Endothelial cell of umbilical vein (primary cell): ENCODE measurements around the gene NUP62. TPM values are rescaled to one million over a fixed set of nuclear protein-coding genes. Genes with fewer than 3 reads are reported as not detected.
"Not testable (repeated sequence)": the region's sequence is repeated elsewhere in the genome, so short reads cannot be mapped to it uniquely, and the experiment has no call there.

Experiments
- BruUV-seq: library from RNA; stranded (reverse); fragments of 400-500 nt; replicated peaks from 2 replicates; lab custom pipeline; 2021; lab: Mats Ljungman, UMichigan
- CTCF ChIA-PET: fragments of 300-600, 350-600 bp; sonication (Branson Sonifier 250); formaldehyde crosslinking; loops from one replicate; lab custom pipeline; 2021; ENCODE audit warnings: antibody characterized with exemption, inconsistent platforms; lab: Charles Lee
- POLR2A ChIA-PET: fragments of 300-600, 350-600 bp; sonication (Branson Sonifier 250); formaldehyde crosslinking; loops from one replicate; lab custom pipeline; 2021; ENCODE audit warnings: antibody characterized with exemption, inconsistent platforms; lab: Charles Lee
- DNase-seq: peaks from one replicate; pipeline ENCODE4 v3.0.0-alpha.2; 2011; ENCODE audit warnings: low read depth, low spot score
- FAIRE-seq: peaks from 2 replicates; lab custom pipeline; 2011; peaks lifted over from hg19 to GRCh38; lab: Jason Lieb, UNC
- H2AFZ ChIP-seq: 2 replicates; pipeline ENCODE4 v1.6.0; 2012; ENCODE audit warnings: low read depth, low read length, control low read depth, inconsistent platforms
- H3K27ac ChIP-seq: 2 replicates; pipeline ENCODE4 v1.5.1; 2011; ENCODE audit warnings: low read depth, mild to moderate bottlenecking, control low read depth, low read length, moderate library complexity; ENCODE audit not compliant: insufficient read depth
- H3K27me3 ChIP-seq, 2 experiments: 2 replicates each; pipeline versions ENCODE4 v1.6.0 to v1.6.1; 2011; ENCODE audit warnings: low read length in 2 of 2, mixed read lengths in 1 of 2; ENCODE audit not compliant: control insufficient read depth in 2 of 2, insufficient read depth in 2 of 2
- H3K36me3 ChIP-seq, 2 experiments: 2 replicates in 1 of 2; 3 replicates in 1 of 2; pipeline ENCODE4 v1.5.1; 2011; ENCODE audit warnings: low read length in 2 of 2, mild to moderate bottlenecking in 1 of 2, moderate library complexity in 1 of 2; ENCODE audit not compliant: control insufficient read depth in 2 of 2, insufficient read depth in 2 of 2; ENCODE audit errors: extremely low read depth in 1 of 2
- H3K4me1 ChIP-seq: 3 replicates; pipeline ENCODE4 v1.5.1; 2011; ENCODE audit warnings: mild to moderate bottlenecking, low read length; ENCODE audit not compliant: control insufficient read depth, insufficient read depth; ENCODE audit errors: extremely low read depth
- H3K4me2 ChIP-seq: 2 replicates; pipeline ENCODE4 v1.6.1; 2011; ENCODE audit warnings: low read length, control low read depth, mixed read lengths; ENCODE audit not compliant: insufficient read depth
- H3K4me3 ChIP-seq, 3 experiments: fragments of 200-600 bp in 1 of 3; sonication (generic), shearing (Covaris generic) in 1 of 3; replicated peaks in 1 of 3; 2 replicates each; pipeline ENCODE4 v1.5.1; 2011 to 2016; ENCODE audit warnings: control low read depth in 3 of 3, low read length in 3 of 3, mild to moderate bottlenecking in 2 of 3, inconsistent platforms in 1 of 3, low read depth in 1 of 3, moderate library complexity in 1 of 3; ENCODE audit not compliant: insufficient read depth in 1 of 3
- H3K79me2 ChIP-seq: 2 replicates; pipeline ENCODE4 v1.6.0; 2012; ENCODE audit warnings: low read length, inconsistent platforms; ENCODE audit not compliant: control insufficient read depth, insufficient read depth
- H3K9ac ChIP-seq: replicated peaks from 2 replicates; pipeline ENCODE3; 2011; ENCODE audit warnings: low read length, control low read depth; ENCODE audit not compliant: insufficient read depth; ENCODE audit errors: extremely low read depth
- H3K9me1 ChIP-seq: replicated peaks from 3 replicates; pipeline ENCODE4 v1.6.0; 2011; ENCODE audit warnings: mild to moderate bottlenecking, low read length; ENCODE audit not compliant: control insufficient read depth, insufficient read depth; ENCODE audit errors: extremely low read depth
- H3K9me3 ChIP-seq: replicated peaks from 2 replicates; pipeline ENCODE4 v1.5.1; 2012; ENCODE audit warnings: low read length, inconsistent platforms; ENCODE audit not compliant: control insufficient read depth, insufficient read depth
- H4K20me1 ChIP-seq: replicated peaks from 2 replicates; pipeline ENCODE3; 2011; ENCODE audit warnings: mild to moderate bottlenecking, low read length; ENCODE audit not compliant: control insufficient read depth, insufficient read depth; ENCODE audit errors: extremely low read depth
- dilution Hi-C: fragments of 300-500 bp; cut with MboI; formaldehyde crosslinking; loops from one replicate; pipeline ENCODE4 v1.15.0; 2019; ENCODE audit warnings: low sequenced_read_pairs; ENCODE audit not compliant: extremely low pct_ligation_motif_present
- intact Hi-C: fragments of 100-400 bp; cut with micrococcal nuclease; formaldehyde crosslinking; loops from one replicate; pipeline ENCODE4 v1.10.0; 2022
- polyA plus RNA-seq, 4 experiments: library from polyadenylated mRNA; depleted of rRNA in 3 of 4; stranded (reverse) in 3 of 4; unstranded in 1 of 4; fragments of >200 nt; gene quantifications; 2 replicates each; pipeline versions ENCODE4 v1.2.1 to v1.2.3, GENCODE V29; 2011 to 2012; ENCODE audit warnings: missing spikeins in 1 of 4
- total RNA-seq: library from RNA; stranded (reverse); gene quantifications from 2 replicates; pipeline ENCODE4 v1.2.3, GENCODE V29; 2021

The NUP62 gene
- total and polyA plus RNA-seq, 2 donors (not counting 3 experiments of a cell fraction or from before 2014, with no cell fraction given), result 32.0 to 93.7 TPM

DNA sequence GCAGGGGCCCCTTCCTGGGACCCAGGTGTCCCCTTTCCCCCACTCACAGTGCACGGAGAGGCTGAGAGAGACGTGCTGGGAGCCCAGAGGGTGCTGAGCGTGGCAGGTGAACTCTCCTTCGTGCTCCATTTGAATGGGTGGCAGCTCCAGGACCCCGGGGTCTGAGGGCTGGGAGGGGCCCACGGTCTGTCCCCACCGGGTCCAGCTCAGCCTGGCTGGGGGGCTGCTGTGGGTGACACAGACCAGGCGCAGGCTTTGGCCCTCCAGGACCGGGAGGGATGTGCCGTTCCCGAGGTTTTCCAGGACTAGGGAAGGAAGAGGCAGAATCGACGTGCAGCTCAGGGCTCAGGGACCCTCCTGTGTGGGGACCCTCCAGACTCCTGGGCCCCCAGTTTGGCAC, 29.3 kb upstream of the NUP62 start:
- POLR2A ChIA-PET, BruUV-seq, intact Hi-C loops: not testable (repeated sequence)

DNA sequence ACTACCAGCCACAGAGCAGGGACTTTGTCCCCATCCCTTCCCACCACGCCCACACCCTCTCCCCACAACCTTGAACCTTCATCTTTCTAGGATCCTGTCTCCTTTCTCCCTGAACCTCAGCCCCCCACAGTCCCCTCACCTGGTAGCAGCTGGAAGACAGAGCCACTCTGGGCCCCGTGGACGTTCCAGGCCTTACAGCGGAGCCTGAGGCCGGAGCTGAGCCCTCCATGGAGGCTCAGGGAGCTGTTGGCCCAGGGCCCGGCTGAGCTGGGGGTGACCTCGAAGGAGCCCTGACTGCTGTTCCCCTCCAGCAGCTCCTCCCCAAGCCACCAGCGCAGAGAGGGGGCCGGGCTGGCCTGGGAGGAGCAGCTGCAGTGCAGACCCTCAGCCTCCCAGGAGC, 28.8 kb upstream of the NUP62 start:
- FAIRE-seq, H3K4me3 ChIP-seq, H4K20me1 ChIP-seq, H3K4me2 ChIP-seq, H3K79me2 ChIP-seq, H3K27ac ChIP-seq, H2AFZ ChIP-seq, H3K4me1 ChIP-seq, DNase-seq, dilution Hi-C loops, BruUV-seq, H3K36me3 ChIP-seq, H3K9ac ChIP-seq, H3K9me1 ChIP-seq, POLR2A ChIA-PET, intact Hi-C loops, H3K9me3 ChIP-seq, CTCF ChIA-PET: not testable (repeated sequence)
- peaks cover 9 to 16% of the 10 kb centered on the region in 2 experiments for H3K27me3 ChIP-seq

More for the DNA sequence above, 29.3 kb upstream of the NUP62 start:
- H4K20me1 ChIP-seq, H3K9ac ChIP-seq, H3K27ac ChIP-seq, H3K9me1 ChIP-seq, H3K79me2 ChIP-seq, H3K9me3 ChIP-seq, H3K36me3 ChIP-seq, H3K4me2 ChIP-seq, dilution Hi-C loops, H3K4me1 ChIP-seq, CTCF ChIA-PET, FAIRE-seq, H3K4me3 ChIP-seq, DNase-seq, H2AFZ ChIP-seq: not testable (repeated sequence)
- peaks cover 6 to 11% of the 10 kb centered on the region in 2 experiments for H3K27me3 ChIP-seq
